ENCODE measurements around the gene FAM181A.

Gene FAM181A

GRCh38 chr14:93925374-93925895, 1.7 kb upstream of the FAM181A start:
- Histone ChIP-seq H3K9ac (ENCODE audit: low read length) (no peak overlapping the region), H3K36me3 (ENCODE audit: control insufficient read depth, insufficient read depth, low read length) (no peaks in the 10 kb centered on the region), H3K9me3 (ENCODE audit: control insufficient read depth, low read length) (no peaks in the 10 kb centered on the region), H3K27me3 (ENCODE audit: control insufficient read depth, insufficient read depth, low read length) (no peaks in the 10 kb centered on the region), H3K4me3 (ENCODE audit: low read length) (no peak overlapping the region), H3K4me1 (ENCODE audit: control insufficient read depth, insufficient read depth, low read length) (peaks cover 34% of the 10 kb centered on the region)

DNA sequence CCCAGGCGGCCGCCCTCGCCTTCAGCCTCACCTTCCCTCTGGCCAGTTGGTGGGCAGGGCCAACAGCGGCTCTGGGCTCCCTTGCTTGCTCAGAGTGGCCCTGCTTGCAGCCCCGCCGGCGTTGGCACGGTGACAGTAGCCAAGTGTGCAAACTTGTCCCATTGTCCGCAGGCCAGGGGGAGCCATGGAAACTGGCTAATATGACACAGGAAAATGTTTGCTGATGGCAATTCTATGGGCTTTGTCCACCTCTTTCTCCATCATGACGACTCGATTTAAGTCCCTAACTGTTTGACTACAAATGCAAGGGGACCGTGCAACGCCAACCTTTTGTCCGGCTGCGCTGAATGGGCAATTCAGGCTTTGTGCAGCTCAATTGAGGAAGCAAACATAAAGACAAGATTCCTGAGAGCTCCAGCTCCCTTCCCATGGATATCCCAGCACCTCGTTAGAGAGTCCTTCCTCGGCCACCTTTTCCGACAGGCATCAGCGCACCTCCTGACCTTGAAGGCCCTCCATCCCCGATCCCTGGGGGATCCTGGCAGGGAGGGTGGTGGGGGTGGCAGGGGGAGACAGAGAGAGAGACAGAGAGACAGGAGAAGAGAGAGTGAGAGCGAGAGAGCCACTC, 785 bp upstream of the FAM181A start:
- H3K9me3 ChIP-seq (ENCODE audit: control insufficient read depth, low read length), result no peaks in the 10 kb centered on the region
- H3K4me1 ChIP-seq (ENCODE audit: control insufficient read depth, insufficient read depth, low read length), result peaks cover 28% of the 10 kb centered on the region
- H3K36me3 ChIP-seq (ENCODE audit: control insufficient read depth, insufficient read depth, low read length), result no peaks in the 10 kb centered on the region
- no peaks in the 10 kb centered on the region for H3K27me3 ChIP-seq (ENCODE audit: control insufficient read depth, insufficient read depth, low read length)
- no peak overlapping the region for H3K4me3 ChIP-seq (ENCODE audit: low read length)
- no peak overlapping the region for H3K9ac ChIP-seq (ENCODE audit: low read length)

GRCh38 chr14:93927800-93928145, 629 bp downstream of the FAM181A start:
- Histone ChIP-seq H3K4me3 (ENCODE audit: low read length) (no peak overlapping the region), H3K9ac (ENCODE audit: low read length) (no peak overlapping the region)

GRCh38 chr14:93928184-93929047, 1.3 kb downstream of the FAM181A start:
- Histone ChIP-seq H3K9ac (ENCODE audit: low read length) (no peak overlapping the region), H3K4me1 (ENCODE audit: control insufficient read depth, insufficient read depth, low read length) (peaks cover 22% of the 10 kb centered on the region), H3K27me3 (ENCODE audit: control insufficient read depth, insufficient read depth, low read length) (no peaks in the 10 kb centered on the region), H3K9me3 (ENCODE audit: control insufficient read depth, low read length) (no peaks in the 10 kb centered on the region), H3K36me3 (ENCODE audit: control insufficient read depth, insufficient read depth, low read length) (no peaks in the 10 kb centered on the region), H3K4me3 (ENCODE audit: low read length) (no peak overlapping the region)

More at GRCh38 chr14:93927800-93928145, 629 bp downstream of the FAM181A start:
- Histone ChIP-seq H3K9me3 (ENCODE audit: control insufficient read depth, low read length) (no peaks in the 10 kb centered on the region), H3K36me3 (ENCODE audit: control insufficient read depth, insufficient read depth, low read length) (no peaks in the 10 kb centered on the region), H3K4me1 (ENCODE audit: control insufficient read depth, insufficient read depth, low read length) (peaks cover 22% of the 10 kb centered on the region), H3K27me3 (ENCODE audit: control insufficient read depth, insufficient read depth, low read length) (no peaks in the 10 kb centered on the region)

GRCh38 chr14:93929048-93929535, 1.9 kb downstream of the FAM181A start:
- H3K9me3 ChIP-seq (ENCODE audit: control insufficient read depth, low read length), result no peaks in the 10 kb centered on the region
- no peak overlapping the region for H3K4me3 ChIP-seq (ENCODE audit: low read length)
- no peaks in the 10 kb centered on the region for H3K36me3 ChIP-seq (ENCODE audit: control insufficient read depth, insufficient read depth, low read length)
- peaks cover 22% of the 10 kb centered on the region for H3K4me1 ChIP-seq (ENCODE audit: control insufficient read depth, insufficient read depth, low read length)
- no peak overlapping the region for H3K9ac ChIP-seq (ENCODE audit: low read length)
- H3K27me3 ChIP-seq (ENCODE audit: control insufficient read depth, insufficient read depth, low read length), result no peaks in the 10 kb centered on the region

GRCh38 chr14:93929657-93930056, 2.5 kb downstream of the FAM181A start:
- Histone ChIP-seq H3K9ac (ENCODE audit: low read length) (peak overlapping the region; percentile 23), H3K27me3 (ENCODE audit: control insufficient read depth, insufficient read depth, low read length) (no peaks in the 10 kb centered on the region), H3K4me3 (ENCODE audit: low read length) (no peak overlapping the region), H3K4me1 (ENCODE audit: control insufficient read depth, insufficient read depth, low read length) (peaks cover 22% of the 10 kb centered on the region), H3K36me3 (ENCODE audit: control insufficient read depth, insufficient read depth, low read length) (no peaks in the 10 kb centered on the region), H3K9me3 (ENCODE audit: control insufficient read depth, low read length) (no peaks in the 10 kb centered on the region)

DNA sequence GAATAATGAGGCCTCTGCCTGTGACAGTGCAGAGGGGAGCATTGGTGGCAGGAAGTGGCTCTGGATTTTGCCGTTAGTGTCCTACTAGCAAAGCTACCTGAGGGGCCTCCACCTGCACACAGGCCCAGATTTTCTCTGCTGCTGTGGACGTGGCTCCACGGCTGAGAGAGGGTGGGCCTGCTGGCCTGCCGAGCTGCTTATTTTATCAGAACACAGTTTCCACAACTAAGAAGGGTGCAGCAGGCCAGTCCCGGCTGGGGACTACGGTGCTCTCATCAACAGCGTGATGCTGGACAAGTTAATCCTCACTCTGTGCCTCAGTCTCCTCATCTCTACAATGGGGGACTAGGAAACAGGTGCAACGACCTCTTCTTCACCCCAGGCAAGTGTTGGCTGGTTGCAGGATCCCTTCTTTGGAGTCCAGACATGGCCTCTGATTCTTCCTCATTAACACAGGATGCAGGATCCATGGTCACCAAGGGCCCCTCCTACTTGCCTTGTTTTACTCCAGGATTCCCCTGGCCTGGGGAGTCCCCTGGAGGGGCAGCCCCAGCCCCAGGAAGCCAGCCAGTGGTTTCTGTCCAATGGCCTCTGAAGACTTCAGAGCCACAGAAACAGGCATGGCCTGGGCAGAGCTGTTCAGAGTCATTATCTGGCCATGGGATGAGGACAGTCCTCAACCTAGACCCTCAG, 3.3 kb downstream of the FAM181A start:
- no peak overlapping the region for H3K9ac ChIP-seq (ENCODE audit: low read length)
- H3K9me3 ChIP-seq (ENCODE audit: control insufficient read depth, low read length), result no peaks in the 10 kb centered on the region
- H3K27me3 ChIP-seq (ENCODE audit: control insufficient read depth, insufficient read depth, low read length), result no peaks in the 10 kb centered on the region
- H3K4me3 ChIP-seq (ENCODE audit: low read length), result no peak overlapping the region
- H3K4me1 ChIP-seq (ENCODE audit: control insufficient read depth, insufficient read depth, low read length), result peaks cover 22% of the 10 kb centered on the region
- no peaks in the 10 kb centered on the region for H3K36me3 ChIP-seq (ENCODE audit: control insufficient read depth, insufficient read depth, low read length)

- Histone ChIP-seq H3K4me3 (ENCODE audit: low read length) (no peak overlapping the region), H3K4me1 (ENCODE audit: control insufficient read depth, insufficient read depth, low read length) (peaks cover 26% of the 10 kb centered on the region), H3K27me3 (ENCODE audit: control insufficient read depth, insufficient read depth, low read length) (no peaks in the 10 kb centered on the region), H3K36me3 (ENCODE audit: control insufficient read depth, insufficient read depth, low read length) (no peaks in the 10 kb centered on the region), H3K9ac (ENCODE audit: low read length) (no peak overlapping the region), H3K9me3 (ENCODE audit: control insufficient read depth, low read length) (no peaks in the 10 kb centered on the region)
Observed at GRCh38 chr14:93930989-93931307, 3.8 kb downstream of the FAM181A start.

DNA sequence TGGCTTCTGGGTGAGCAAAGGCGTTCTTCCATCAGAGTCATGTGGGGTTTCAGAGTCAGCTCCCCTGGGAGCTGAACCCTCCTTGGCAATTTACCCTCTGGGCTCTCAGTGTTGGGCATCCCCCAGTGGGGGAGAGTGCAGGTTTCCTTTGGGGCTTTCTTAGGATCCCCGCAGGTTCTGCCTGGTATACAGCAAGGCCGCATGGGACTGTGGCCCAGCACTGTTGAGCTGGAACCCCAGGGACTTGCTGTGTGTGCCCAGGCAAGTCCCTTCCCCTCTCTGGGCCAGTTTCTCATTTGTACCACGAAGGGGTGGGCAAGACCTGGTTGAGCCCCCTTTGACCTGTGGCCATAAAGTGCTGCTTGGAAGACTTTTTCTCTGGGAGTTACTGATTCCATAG, 5.5 kb downstream of the FAM181A start:
- Histone ChIP-seq H3K27me3 (ENCODE audit: control insufficient read depth, insufficient read depth, low read length) (peaks cover 6% of the 10 kb centered on the region), H3K4me1 (ENCODE audit: control insufficient read depth, insufficient read depth, low read length) (peaks cover 38% of the 10 kb centered on the region), H3K4me3 (ENCODE audit: low read length) (no peak overlapping the region), H3K36me3 (ENCODE audit: control insufficient read depth, insufficient read depth, low read length) (no peaks in the 10 kb centered on the region), H3K9me3 (ENCODE audit: control insufficient read depth, low read length) (no peaks in the 10 kb centered on the region), H3K9ac (ENCODE audit: low read length) (no peak overlapping the region)

DNA sequence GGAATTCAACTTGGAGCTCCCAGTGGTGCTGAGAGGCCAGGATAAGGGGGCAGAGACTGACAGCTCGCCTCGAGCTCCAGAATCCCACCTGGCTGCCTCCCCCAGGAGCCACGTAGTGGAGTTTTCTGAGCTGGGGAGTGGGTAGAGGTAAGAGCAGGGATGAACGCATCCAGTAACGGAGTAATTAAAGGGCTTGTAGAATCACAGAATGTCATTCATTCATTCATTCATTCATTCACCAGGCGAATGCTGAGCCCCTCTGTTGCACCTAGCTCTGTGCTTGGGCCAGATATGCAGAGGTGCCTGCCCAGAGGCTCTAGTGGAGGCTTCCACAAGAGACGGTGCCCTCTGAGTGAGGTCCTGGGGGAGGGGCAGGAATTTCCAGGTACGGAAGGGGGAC, 8.1 kb downstream of the FAM181A start:
- peaks cover 26% of the 10 kb centered on the region for H3K4me1 ChIP-seq (ENCODE audit: control insufficient read depth, insufficient read depth, low read length)

GRCh38 chr14:93936245-93936644, 9.1 kb downstream of the FAM181A start:
- Histone ChIP-seq H3K9me3 (ENCODE audit: control insufficient read depth, low read length) (no peaks in the 10 kb centered on the region), H3K36me3 (ENCODE audit: control insufficient read depth, insufficient read depth, low read length) (no peaks in the 10 kb centered on the region), H3K27me3 (ENCODE audit: control insufficient read depth, insufficient read depth, low read length) (peaks cover 15% of the 10 kb centered on the region), H3K4me3 (ENCODE audit: low read length) (no peak overlapping the region), H3K9ac (ENCODE audit: low read length) (no peak overlapping the region), H3K4me1 (ENCODE audit: control insufficient read depth, insufficient read depth, low read length) (peaks cover 26% of the 10 kb centered on the region)

More for the DNA sequence above, 8.1 kb downstream of the FAM181A start:
- Histone ChIP-seq H3K9me3 (ENCODE audit: control insufficient read depth, low read length) (no peaks in the 10 kb centered on the region), H3K36me3 (ENCODE audit: control insufficient read depth, insufficient read depth, low read length) (no peaks in the 10 kb centered on the region), H3K4me3 (ENCODE audit: low read length) (no peak overlapping the region), H3K27me3 (ENCODE audit: control insufficient read depth, insufficient read depth, low read length) (peaks cover 15% of the 10 kb centered on the region), H3K9ac (ENCODE audit: low read length) (no peak overlapping the region)

DNA sequence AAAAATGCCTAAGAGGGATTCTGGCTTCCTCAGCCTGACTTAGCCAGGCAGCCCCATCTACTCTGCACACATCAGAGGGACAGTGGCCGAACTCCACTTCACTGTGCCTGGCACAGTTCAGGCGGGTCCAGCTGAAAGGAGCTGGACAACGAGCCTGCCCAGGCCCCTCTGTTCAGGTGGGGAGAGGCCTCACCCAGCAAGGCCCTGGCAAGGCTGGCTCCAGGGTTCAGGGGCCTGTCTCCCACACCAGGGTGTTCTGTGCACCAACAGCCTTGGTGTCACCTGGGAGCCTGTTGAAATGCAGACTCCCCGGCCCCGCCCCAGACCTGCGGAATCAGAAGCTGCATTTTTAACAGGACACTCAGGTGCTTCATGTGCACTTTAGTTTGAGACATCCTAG, 9.8 kb downstream of the FAM181A start:
- H3K9ac ChIP-seq (ENCODE audit: low read length), result no peak overlapping the region
- peaks cover 15% of the 10 kb centered on the region for H3K27me3 ChIP-seq (ENCODE audit: control insufficient read depth, insufficient read depth, low read length)
- H3K36me3 ChIP-seq (ENCODE audit: control insufficient read depth, insufficient read depth, low read length), result no peaks in the 10 kb centered on the region
- no peaks in the 10 kb centered on the region for H3K9me3 ChIP-seq (ENCODE audit: control insufficient read depth, low read length)
- no peak overlapping the region for H3K4me3 ChIP-seq (ENCODE audit: low read length)
- H3K4me1 ChIP-seq (ENCODE audit: control insufficient read depth, insufficient read depth, low read length), result peaks cover 26% of the 10 kb centered on the region
